Lower leg skin (tissue), 3 donors: ENCODE results near the gene NPY4R2.
"Not testable (repeated sequence)": the region's sequence is repeated elsewhere in the genome, so short reads cannot be mapped to it uniquely, and the experiment has no call there.

Experiments
- POLR2A ChIP-seq, 2 donors: fragments of 450-650 bp; IDR thresholded peaks; one replicate each; pipeline ENCODE4 v1.6.1; 2016 to 2017; ENCODE audit warnings: antibody characterized with exemption in 2 of 2, mild to moderate bottlenecking in 1 of 2, moderate library complexity in 1 of 2
- TF ChIP-seq, protein P1 (sequence below), 3 donors: fragments of 450-650 bp; IDR thresholded peaks; one replicate each; pipeline ENCODE4 v1.5.1; 2016; ENCODE audit warnings: antibody characterized with exemption in 3 of 3, mild to moderate bottlenecking in 3 of 3, moderate library complexity in 2 of 3

DNA sequence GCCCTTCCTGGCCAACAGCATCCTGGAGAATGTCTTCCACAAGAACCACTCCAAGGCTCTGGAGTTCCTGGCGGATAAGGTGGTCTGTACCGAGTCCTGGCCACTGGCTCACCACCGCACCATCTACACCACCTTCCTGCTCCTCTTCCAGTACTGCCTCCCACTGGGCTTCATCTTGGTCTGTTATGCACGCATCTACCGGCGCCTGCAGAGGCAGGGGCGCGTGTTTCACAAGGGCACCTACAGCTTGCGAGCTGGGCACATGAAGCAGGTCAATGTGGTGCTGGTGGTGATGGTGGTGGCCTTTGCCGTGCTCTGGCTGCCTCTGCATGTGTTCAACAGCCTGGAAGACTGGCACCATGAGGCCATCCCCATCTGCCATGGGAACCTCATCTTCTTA, 4.0 kb downstream of the NPY4R2 start:
- TF ChIP-seq, protein P1, sequence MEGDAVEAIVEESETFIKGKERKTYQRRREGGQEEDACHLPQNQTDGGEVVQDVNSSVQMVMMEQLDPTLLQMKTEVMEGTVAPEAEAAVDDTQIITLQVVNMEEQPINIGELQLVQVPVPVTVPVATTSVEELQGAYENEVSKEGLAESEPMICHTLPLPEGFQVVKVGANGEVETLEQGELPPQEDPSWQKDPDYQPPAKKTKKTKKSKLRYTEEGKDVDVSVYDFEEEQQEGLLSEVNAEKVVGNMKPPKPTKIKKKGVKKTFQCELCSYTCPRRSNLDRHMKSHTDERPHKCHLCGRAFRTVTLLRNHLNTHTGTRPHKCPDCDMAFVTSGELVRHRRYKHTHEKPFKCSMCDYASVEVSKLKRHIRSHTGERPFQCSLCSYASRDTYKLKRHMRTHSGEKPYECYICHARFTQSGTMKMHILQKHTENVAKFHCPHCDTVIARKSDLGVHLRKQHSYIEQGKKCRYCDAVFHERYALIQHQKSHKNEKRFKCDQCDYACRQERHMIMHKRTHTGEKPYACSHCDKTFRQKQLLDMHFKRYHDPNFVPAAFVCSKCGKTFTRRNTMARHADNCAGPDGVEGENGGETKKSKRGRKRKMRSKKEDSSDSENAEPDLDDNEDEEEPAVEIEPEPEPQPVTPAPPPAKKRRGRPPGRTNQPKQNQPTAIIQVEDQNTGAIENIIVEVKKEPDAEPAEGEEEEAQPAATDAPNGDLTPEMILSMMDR (IDR thresholded peaks at IDR 0.05): not testable (repeated sequence)
- not testable (repeated sequence) for TF ChIP-seq POLR2A (IDR thresholded peaks at IDR 0.05)
